WTC11 (cell line): ENCODE data around the gene KCNT1. TPM values are rescaled to one million over a fixed set of nuclear protein-coding genes. Genes with fewer than 3 reads are reported as not detected.

Experiments used
- ATAC-seq: fragments of 200-7000 bp; cut with Tn5 transposase; 2 replicates; pipeline ENCODE4 v1.10.0; 2021; ENCODE audit warnings: mild to moderate bottlenecking, moderate library complexity
- CTCF ChIA-PET: fragments of 300-600 bp; sonication (Branson Sonifier 250); formaldehyde crosslinking; loops from one replicate; lab custom pipeline; 2021; ENCODE audit warnings: antibody characterized with exemption; lab: Charles Lee
- POLR2A ChIA-PET: fragments of 350-600 bp; sonication (Branson Sonifier 250); formaldehyde crosslinking; loops from one replicate; lab custom pipeline; 2021; ENCODE audit warnings: antibody characterized with exemption; lab: Charles Lee
- DNase-seq: peaks from one replicate; pipeline ENCODE4 v3.0.0; 2021; ENCODE audit warnings: low spot score
- H3K27ac Mint-ChIP-seq: 2 replicates; pipeline ENCODE4 v1.8.0; 2021; ENCODE audit warnings: mixed read lengths
- H3K27me3 Mint-ChIP-seq: 2 replicates; pipeline ENCODE4 v1.8.0; 2021; ENCODE audit warnings: low read depth, mild to moderate bottlenecking, moderate library complexity, mixed read lengths
- H3K36me3 Mint-ChIP-seq: 2 replicates; pipeline ENCODE4 v1.8.0; 2021; ENCODE audit warnings: mixed read lengths
- H3K4me1 Mint-ChIP-seq: 2 replicates; pipeline ENCODE4 v1.8.0; 2022; ENCODE audit warnings: mixed read lengths
- H3K4me3 Mint-ChIP-seq: 2 replicates; pipeline ENCODE4 v1.8.0; 2021; ENCODE audit warnings: mild to moderate bottlenecking, moderate library complexity, mixed read lengths
- H3K9me3 Mint-ChIP-seq: 2 replicates; pipeline ENCODE4 v1.8.0; 2021; ENCODE audit warnings: mixed read lengths
- ATF2 ChIP-seq: sonication (generic); formaldehyde crosslinking; IDR thresholded peaks from 2 replicates; pipeline ENCODE4 v1.8.1; 2022; ENCODE audit warnings: low read depth, missing genetic modification reagents, borderline replicate concordance
- ATF3 ChIP-seq: sonication (generic); formaldehyde crosslinking; conservative IDR thresholded peaks from 2 replicates; pipeline ENCODE4 v1.8.1; 2022; ENCODE audit warnings: mild to moderate bottlenecking, missing genetic modification reagents
- CBFB ChIP-seq: sonication (generic); formaldehyde crosslinking; IDR thresholded peaks from 2 replicates; pipeline ENCODE4 v1.8.1; 2022; ENCODE audit warnings: mild to moderate bottlenecking, low read depth, missing genetic modification reagents
- E2F5 ChIP-seq: sonication (generic); formaldehyde crosslinking; IDR thresholded peaks from 2 replicates; pipeline ENCODE4 v1.8.1; 2022; ENCODE audit warnings: mild to moderate bottlenecking, moderate library complexity, missing genetic modification reagents
- ESRRA ChIP-seq: sonication (generic); formaldehyde crosslinking; IDR thresholded peaks from 2 replicates; pipeline ENCODE4 v1.8.1; 2022; ENCODE audit warnings: mild to moderate bottlenecking, missing genetic modification reagents, borderline replicate concordance
- ETV6 ChIP-seq: sonication (generic); formaldehyde crosslinking; IDR thresholded peaks from 2 replicates; pipeline ENCODE4 v1.8.1; 2022; ENCODE audit warnings: mild to moderate bottlenecking, missing genetic modification reagents
- FOXK1 ChIP-seq: sonication (generic); formaldehyde crosslinking; IDR thresholded peaks from 2 replicates; pipeline ENCODE4 v1.8.0; 2022; ENCODE audit warnings: mild to moderate bottlenecking, moderate library complexity, missing genetic modification reagents
- FOXP4 ChIP-seq: sonication (generic); formaldehyde crosslinking; IDR thresholded peaks from 2 replicates; pipeline ENCODE4 v1.8.0; 2022; ENCODE audit warnings: mild to moderate bottlenecking, missing genetic modification reagents
- GRHL2 ChIP-seq: fragments of 250-450 bp; sonication (Bioruptor Pico); IDR thresholded peaks from 2 replicates; pipeline ENCODE4 v1.8.0; 2022; ENCODE audit warnings: mild to moderate bottlenecking, moderate library complexity; ENCODE audit not compliant: insufficient replicate concordance, severe bottlenecking
- MLX ChIP-seq: sonication (generic); formaldehyde crosslinking; IDR thresholded peaks from 2 replicates; pipeline ENCODE4 v1.8.1; 2023; ENCODE audit warnings: mild to moderate bottlenecking, missing genetic modification reagents, moderate library complexity
- NFATC4 ChIP-seq: fragments of 250-450 bp; sonication (Bioruptor Pico); IDR thresholded peaks from 2 replicates; pipeline ENCODE4 v1.9.0; 2021; ENCODE audit warnings: mild to moderate bottlenecking
- NFYB ChIP-seq: sonication (generic); formaldehyde crosslinking; conservative IDR thresholded peaks from 2 replicates; pipeline ENCODE4 v1.8.0; 2022; ENCODE audit warnings: low read depth, missing genetic modification reagents
- NR2C2 ChIP-seq: sonication (generic); formaldehyde crosslinking; IDR thresholded peaks from 2 replicates; pipeline ENCODE4 v1.8.0; 2022; ENCODE audit warnings: mild to moderate bottlenecking, missing genetic modification reagents
- NR3C1 ChIP-seq: sonication (generic); formaldehyde crosslinking; conservative IDR thresholded peaks from 2 replicates; pipeline ENCODE4 v1.8.1; 2023; ENCODE audit warnings: low read depth, mild to moderate bottlenecking, missing genetic modification reagents
- PREB ChIP-seq: sonication (generic); formaldehyde crosslinking; IDR thresholded peaks from 2 replicates; pipeline ENCODE4 v1.8.1; 2022; ENCODE audit warnings: mild to moderate bottlenecking, missing genetic modification reagents, moderate library complexity, borderline replicate concordance
- SP1 ChIP-seq: sonication (generic); formaldehyde crosslinking; conservative IDR thresholded peaks from 2 replicates; pipeline ENCODE4 v1.8.1; 2022; ENCODE audit warnings: missing genetic modification reagents
- TEAD4 ChIP-seq: sonication (generic); formaldehyde crosslinking; IDR thresholded peaks from 2 replicates; pipeline ENCODE4 v1.8.0; 2022; ENCODE audit warnings: mild to moderate bottlenecking, missing genetic modification reagents
- USF1 ChIP-seq: sonication (generic); formaldehyde crosslinking; IDR thresholded peaks from 2 replicates; pipeline ENCODE4 v1.8.0; 2022; ENCODE audit warnings: mild to moderate bottlenecking, missing genetic modification reagents
- ZMAT4 ChIP-seq: fragments of 250-450 bp; sonication (Bioruptor Pico); IDR thresholded peaks from 2 replicates; pipeline ENCODE4 v1.9.0; 2021; ENCODE audit warnings: mild to moderate bottlenecking
- ZNF423 ChIP-seq: fragments of 250-450 bp; sonication (Bioruptor Pico); IDR thresholded peaks from 2 replicates; pipeline ENCODE4 v2.1.2; 2022; ENCODE audit warnings: mild to moderate bottlenecking, moderate library complexity
- total RNA-seq: library from RNA; stranded (reverse); gene quantifications from 3 replicates; pipeline ENCODE4 v1.2.3, GENCODE V29; 2021

KCNT1 gene
- total RNA-seq, 1 experiment from 2014 or later, result 0.13 TPM

GRCh38 chr9:135790850-135791249 is 88.9 kb downstream of the KCNT1 start:
- no peaks in the 10 kb centered on the region for H3K4me1 Mint-ChIP-seq
- POLR2A ChIA-PET, result no interaction called here
- CTCF ChIA-PET, result interaction anchor here (5.4 kb wide), 1 partner anchor 7 kb away, joined by 27 read pairs; no protein-coding TSS in a partner anchor
- DNase-seq (no peak), ATAC-seq (no peak)
- no peaks in the 10 kb centered on the region for H3K9me3 Mint-ChIP-seq
- no peak overlapping the region for H3K27ac Mint-ChIP-seq
- H3K4me3 Mint-ChIP-seq, result no peak overlapping the region
- no peak for TF ChIP-seq MLX
- TF ChIP-seq TEAD4, result no peak
- H3K36me3 Mint-ChIP-seq, result no peaks in the 10 kb centered on the region
- H3K27me3 Mint-ChIP-seq, result no peaks in the 10 kb centered on the region

- no peaks in the 10 kb centered on the region for H3K27me3 Mint-ChIP-seq
- ChIA-PET POLR2A (no interaction called here), CTCF (interaction anchor here (0.7 to 1.0 kb wide), 2 partner anchors 8 to 188 kb away, joined by 3 to 4 read pairs; no protein-coding TSS in a partner anchor)
- TF ChIP-seq ZNF423 (CRISPR knock-in tag), result no peak
- no peak for TF ChIP-seq GRHL2 (CRISPR knock-in tag)
- no peak for TF ChIP-seq SP1 (CRISPR knock-in tag)
- no peak for TF ChIP-seq NR3C1 (CRISPR knock-in tag)
- no peak for TF ChIP-seq NR2C2 (CRISPR knock-in tag)
- no peaks in the 10 kb centered on the region for H3K4me1 Mint-ChIP-seq
- no peaks in the 10 kb centered on the region for H3K36me3 Mint-ChIP-seq
- peak overlapping the region; percentile 36; the same call in 1 of the 2 replicates for H3K27ac Mint-ChIP-seq
- no peaks in the 10 kb centered on the region for H3K9me3 Mint-ChIP-seq
- ATAC-seq (no peak), DNase-seq (no peak)
- H3K4me3 Mint-ChIP-seq, result no peak overlapping the region
These were observed 89.7 kb downstream of the KCNT1 start for GRCh38 chr9:135791431-135792267.

GRCh38 chr9:135792268-135793128 is 90.5 kb downstream of the KCNT1 start:
- no peak for TF ChIP-seq FOXP4
- no peak for TF ChIP-seq ESRRA (CRISPR knock-in tag)
- no peak for TF ChIP-seq ATF3 (CRISPR knock-in tag)
- TF ChIP-seq USF1 (CRISPR knock-in tag), result no peak
- TF ChIP-seq ZMAT4 (CRISPR knock-in tag), result no peak
- TF ChIP-seq TEAD4, result no peak
- TF ChIP-seq FOXK1 (CRISPR knock-in tag), result no peak
- TF ChIP-seq E2F5, result no peak
- no peak for TF ChIP-seq ETV6 (CRISPR knock-in tag)
- TF ChIP-seq PREB (CRISPR knock-in tag), result no peak
- no peak for TF ChIP-seq NFATC4 (CRISPR knock-in tag)
- no peak for TF ChIP-seq CBFB
- no peak for TF ChIP-seq NFYB
- no peak for TF ChIP-seq ATF2
- H3K36me3 Mint-ChIP-seq, result no peaks in the 10 kb centered on the region
- no peak overlapping the region for H3K27ac Mint-ChIP-seq
- DNase-seq (no peak), ATAC-seq (no peak)
- ChIA-PET CTCF (interaction anchor here (0.7 to 1.0 kb wide), 2 partner anchors 9 to 189 kb away, joined by 3 to 4 read pairs; no protein-coding TSS in a partner anchor), POLR2A (no interaction called here)
- H3K27me3 Mint-ChIP-seq, result no peaks in the 10 kb centered on the region
- H3K4me3 Mint-ChIP-seq, result no peak overlapping the region
- H3K4me1 Mint-ChIP-seq, result no peaks in the 10 kb centered on the region
- H3K9me3 Mint-ChIP-seq, result no peaks in the 10 kb centered on the region
